Adipocyte (in vitro differentiated cells): ENCODE measurements around the gene EVL.
A peak's percentile ranks its signal among the peaks of the same experiment; 100 is the strongest.

Source experiments
- DNase-seq: peaks from one replicate; pipeline ENCODE4 v3.0.0-alpha.2; 2015; ENCODE audit warnings: low read depth
- H3K27me3 ChIP-seq: replicated peaks from 2 replicates; pipeline ENCODE4 v1.7.0; 2013; ENCODE audit warnings: mild to moderate bottlenecking, low read length, moderate library complexity; ENCODE audit not compliant: control insufficient read depth, insufficient read depth
- H3K36me3 ChIP-seq: 2 replicates; pipeline ENCODE4 v1.7.0; 2013; ENCODE audit warnings: low read length, mild to moderate bottlenecking, moderate library complexity; ENCODE audit not compliant: control insufficient read depth, insufficient read depth, severe bottlenecking
- H3K4me1 ChIP-seq: 2 replicates; pipeline ENCODE4 v1.7.0; 2013; ENCODE audit warnings: mild to moderate bottlenecking, low read length, moderate library complexity; ENCODE audit not compliant: control insufficient read depth, insufficient read depth
- H3K4me3 ChIP-seq: 2 replicates; pipeline ENCODE4 v1.7.0; 2013; ENCODE audit warnings: mild to moderate bottlenecking, low read length, moderate library complexity
- H3K9ac ChIP-seq: 2 replicates; pipeline ENCODE4 v1.7.0; 2013; ENCODE audit warnings: mild to moderate bottlenecking, low read length, moderate library complexity
- H3K9me3 ChIP-seq: 2 replicates; pipeline ENCODE4 v1.7.0; 2013; ENCODE audit warnings: mild to moderate bottlenecking, low read length, moderate library complexity; ENCODE audit not compliant: control insufficient read depth

EVL gene

GRCh38 chr14:100192250-100192671 is 127.0 kb downstream of the EVL start:
- Histone ChIP-seq H3K36me3 (no peaks in the 10 kb centered on the region), H3K4me3 (peak overlapping the region; percentile 81), H3K27me3 (no peaks in the 10 kb centered on the region), H3K9me3 (no peaks in the 10 kb centered on the region), H3K9ac (peak overlapping the region; percentile 88), H3K4me1 (peaks cover 16% of the 10 kb centered on the region)
- no peak for DNase-seq

DNA sequence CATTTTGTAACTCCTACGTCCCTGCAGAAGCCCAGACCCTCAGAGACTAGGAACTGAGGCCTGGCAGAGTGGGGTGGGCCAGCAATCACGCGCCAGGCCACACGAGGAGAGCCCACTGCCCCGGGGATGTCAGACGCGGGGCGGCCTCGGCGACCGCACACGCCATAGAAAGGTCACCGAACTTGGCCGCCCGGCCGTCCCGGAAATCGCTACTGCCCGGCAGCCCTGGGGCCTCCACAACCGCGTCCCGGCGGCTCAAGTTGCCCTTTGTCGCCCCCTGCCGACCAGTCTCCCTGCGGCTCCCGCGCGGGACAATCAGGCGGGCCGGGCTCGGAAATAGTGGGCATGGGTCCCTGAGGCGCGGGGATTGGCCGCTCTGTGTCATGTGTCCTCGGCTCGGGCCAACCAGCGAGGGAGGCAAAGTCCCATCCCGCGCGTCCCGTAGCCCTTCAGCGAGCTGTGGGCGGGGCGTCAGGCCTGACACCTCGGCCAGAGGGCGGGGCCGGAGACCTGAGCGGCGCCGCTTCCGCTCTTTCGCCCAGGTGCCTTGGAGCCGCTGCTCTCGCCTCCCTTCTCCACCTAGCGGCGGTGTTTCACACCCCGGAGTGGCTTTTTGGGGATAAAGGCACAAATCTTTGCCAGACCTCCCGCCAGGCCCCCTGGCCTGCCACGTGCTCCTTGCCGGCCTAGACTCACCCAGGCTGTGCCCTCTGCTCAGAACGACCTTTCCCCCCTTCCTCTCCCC is 127.6 kb downstream of the EVL start:
- Histone ChIP-seq H3K9me3 (no peaks in the 10 kb centered on the region), H3K4me1 (peaks cover 16% of the 10 kb centered on the region), H3K9ac (peak overlapping the region; percentile 88), H3K27me3 (no peaks in the 10 kb centered on the region), H3K4me3 (peak overlapping the region; percentile 81), H3K36me3 (no peaks in the 10 kb centered on the region)
- DNase-seq, result peak; percentile 99
